Sigmoid colon (tissue), 7 donors: ENCODE data around the gene TMPRSS4. TPM values are rescaled to one million over a fixed set of nuclear protein-coding genes. Genes with fewer than 3 reads are reported as not detected.

ENCODE experiments used
- DNase-seq: peaks from one replicate; pipeline ENCODE4 v3.0.0-alpha.2; 2019
- H3K27ac ChIP-seq, 4 donors: fragments of 200-600 bp; sonication (generic); one replicate each; pipeline ENCODE4 v1.5.1; 2016 to 2019; ENCODE audit warnings: mild to moderate bottlenecking in 1 of 4
- H3K27me3 ChIP-seq, 3 donors: fragments of 200-600 bp; sonication (generic); one replicate each; pipeline ENCODE4 v1.5.1; 2019; ENCODE audit warnings: mild to moderate bottlenecking in 1 of 3
- H3K36me3 ChIP-seq, 4 donors: fragments of 200-600 bp; sonication (generic); one replicate each; pipeline ENCODE4 v1.5.1; 2016 to 2019
- H3K4me1 ChIP-seq, 4 donors: fragments of 200-600 bp; sonication (generic); one replicate each; pipeline ENCODE4 v1.5.1; 2017 to 2019
- H3K4me3 ChIP-seq, 4 donors: fragments of 200-600 bp; sonication (generic); one replicate each; pipeline ENCODE4 v1.5.1; 2017 to 2019; ENCODE audit warnings: mild to moderate bottlenecking in 2 of 4, moderate library complexity in 1 of 4
- H3K9me3 ChIP-seq, 4 donors: fragments of 200-600 bp in 3 of 4; sonication (generic) in 3 of 4; one replicate each; pipeline versions ENCODE4 v1.5.1 to v1.6.1; 2013 to 2019
- EP300 ChIP-seq, 4 donors: sonication (generic); formaldehyde crosslinking; IDR thresholded peaks; one replicate each; pipeline ENCODE4 v1.6.1; 2017; ENCODE audit warnings: antibody characterized with exemption in 4 of 4
- POLR2A ChIP-seq, 2 donors: fragments of 450-650 bp; IDR thresholded peaks; one replicate each; pipeline ENCODE4 v1.6.1; 2016; ENCODE audit warnings: antibody characterized with exemption in 2 of 2, mild to moderate bottlenecking in 2 of 2, moderate library complexity in 2 of 2
- POLR2AphosphoS5 ChIP-seq, 4 donors: sonication (generic); formaldehyde crosslinking; IDR thresholded peaks; one replicate each; pipeline ENCODE4 v1.6.1; 2017; ENCODE audit warnings: antibody characterized with exemption in 4 of 4
- WGBS, 2 donors: extraction: QIAGEN DNeasy Blood & Tissue Kit; methylation state at CpG; one replicate each; pipeline ENCODE4 v1.1.7; 2013; 5-methylcytosine and 5-hydroxymethylcytosine counted together
- intact Hi-C: fragments of 100-400 bp; cut with DNase I; formaldehyde crosslinking; loops from one replicate; pipeline ENCODE4 v1.15.1; 2023
- polyA plus RNA-seq, 3 donors: library from polyadenylated mRNA; stranded (reverse); fragments of 200-250 nt; gene quantifications; one replicate each; pipeline ENCODE4 v1.2.3, GENCODE V29; 2013
- total RNA-seq, 4 donors: library from RNA; depleted of rRNA; stranded (reverse); fragments of >200 nt; gene quantifications; one replicate each; pipeline ENCODE4 v1.1.0, GENCODE V29; 2016
- TF ChIP-seq, protein P1 (sequence below), 4 experiments: fragments of 450-650 bp in 3 of 4; fragments of 200-600 bp in 1 of 4; IDR thresholded peaks; one replicate each; pipeline ENCODE4 v1.5.1; 2016 to 2019; ENCODE audit warnings: antibody characterized with exemption in 4 of 4, mild to moderate bottlenecking in 3 of 4, moderate library complexity in 2 of 4
- donor health status: healthy with polysubstance abuse.
- donor health status: Bipolar disorder and iron deficiency.
- donor health status: healthy.

The TMPRSS4 gene
- total and polyA plus RNA-seq, 7 donors = 1.4 to 134 (median 84.6) TPM; not detected in 3

DNA sequence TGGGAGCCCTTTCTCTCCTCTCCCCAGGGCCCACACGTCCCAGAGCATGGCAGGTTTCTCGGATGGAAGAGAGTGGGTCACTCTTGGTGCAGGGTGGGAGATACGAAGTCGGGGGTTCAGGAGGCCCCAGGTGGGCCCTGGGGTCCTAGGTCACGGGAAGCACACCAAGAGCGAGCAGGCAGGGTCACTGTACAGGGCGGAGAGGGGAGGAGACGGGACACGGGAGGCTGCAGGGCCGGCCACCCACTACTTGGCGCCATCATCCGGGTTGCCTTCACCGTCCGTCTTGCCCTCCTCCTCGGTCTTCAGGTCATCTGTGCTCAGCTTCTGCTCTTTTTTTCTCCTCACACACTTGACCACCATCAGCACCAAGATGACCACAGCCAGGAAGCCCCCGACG is 89.8 kb downstream of the TMPRSS4 start:
- Histone ChIP-seq H3K9me3 (no peaks in the 10 kb centered on the region), H3K36me3 (no peaks in the 10 kb centered on the region), H3K4me3 (no peak overlapping the region), H3K4me1 (peaks cover 0 to 6% (median 4%) of the 10 kb centered on the region in 4 donors), H3K27ac (no peak overlapping the region), H3K27me3 (peaks cover 0 to 15% (median 0%) of the 10 kb centered on the region in 3 donors)
- no peak for DNase-seq
- intact Hi-C loops = no loop called here
- TF ChIP-seq EP300 (IDR thresholded peaks at IDR 0.05) (no peak), POLR2A (IDR thresholded peaks at IDR 0.05) (no peak), POLR2AphosphoS5 (IDR thresholded peaks at IDR 0.05) (no peak)
- TF ChIP-seq, protein P1, sequence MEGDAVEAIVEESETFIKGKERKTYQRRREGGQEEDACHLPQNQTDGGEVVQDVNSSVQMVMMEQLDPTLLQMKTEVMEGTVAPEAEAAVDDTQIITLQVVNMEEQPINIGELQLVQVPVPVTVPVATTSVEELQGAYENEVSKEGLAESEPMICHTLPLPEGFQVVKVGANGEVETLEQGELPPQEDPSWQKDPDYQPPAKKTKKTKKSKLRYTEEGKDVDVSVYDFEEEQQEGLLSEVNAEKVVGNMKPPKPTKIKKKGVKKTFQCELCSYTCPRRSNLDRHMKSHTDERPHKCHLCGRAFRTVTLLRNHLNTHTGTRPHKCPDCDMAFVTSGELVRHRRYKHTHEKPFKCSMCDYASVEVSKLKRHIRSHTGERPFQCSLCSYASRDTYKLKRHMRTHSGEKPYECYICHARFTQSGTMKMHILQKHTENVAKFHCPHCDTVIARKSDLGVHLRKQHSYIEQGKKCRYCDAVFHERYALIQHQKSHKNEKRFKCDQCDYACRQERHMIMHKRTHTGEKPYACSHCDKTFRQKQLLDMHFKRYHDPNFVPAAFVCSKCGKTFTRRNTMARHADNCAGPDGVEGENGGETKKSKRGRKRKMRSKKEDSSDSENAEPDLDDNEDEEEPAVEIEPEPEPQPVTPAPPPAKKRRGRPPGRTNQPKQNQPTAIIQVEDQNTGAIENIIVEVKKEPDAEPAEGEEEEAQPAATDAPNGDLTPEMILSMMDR (IDR thresholded peaks at IDR 0.05) = no peak
- WGBS, 2 donors = 86 to 87% methylated on average over 17 of the region's 17 CpGs

DNA sequence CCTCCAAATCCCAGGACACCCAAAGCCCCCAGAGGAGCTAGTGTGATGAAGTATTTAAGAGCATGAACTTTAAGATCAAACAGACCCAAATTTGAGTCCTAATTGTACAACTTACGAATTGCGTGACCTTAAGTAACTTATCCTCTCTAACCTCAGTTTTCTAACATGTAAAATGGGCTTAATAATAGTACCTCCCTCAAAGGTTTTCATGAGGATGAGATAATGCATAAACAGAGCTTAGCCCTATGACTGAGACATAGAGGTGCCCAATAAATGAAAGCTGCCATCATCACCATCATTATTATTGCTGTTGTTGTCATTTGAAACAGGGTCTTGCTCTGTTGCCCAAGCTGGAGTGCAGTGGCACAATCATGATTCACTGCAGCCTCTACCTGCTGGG is 90.4 kb downstream of the TMPRSS4 start:
- no peaks in the 10 kb centered on the region for H3K9me3 ChIP-seq
- WGBS, 2 donors = 93 to 96% methylated on average over 2 of the region's 2 CpGs
- no peak overlapping the region for H3K4me3 ChIP-seq
- intact Hi-C loops = no loop called here
- TF ChIP-seq POLR2AphosphoS5 (IDR thresholded peaks at IDR 0.05) = no peak
- TF ChIP-seq, protein P1 (IDR thresholded peaks at IDR 0.05) = no peak
- no peak for TF ChIP-seq EP300 (IDR thresholded peaks at IDR 0.05)
- TF ChIP-seq POLR2A (IDR thresholded peaks at IDR 0.05) = no peak
- no peak overlapping the region for H3K27ac ChIP-seq
- peaks cover 0 to 18% (median 0%) of the 10 kb centered on the region in 3 donors for H3K27me3 ChIP-seq
- peaks cover 0 to 10% (median 8%) of the 10 kb centered on the region in 4 donors for H3K4me1 ChIP-seq
- H3K36me3 ChIP-seq = no peaks in the 10 kb centered on the region
- no peak for DNase-seq

DNA sequence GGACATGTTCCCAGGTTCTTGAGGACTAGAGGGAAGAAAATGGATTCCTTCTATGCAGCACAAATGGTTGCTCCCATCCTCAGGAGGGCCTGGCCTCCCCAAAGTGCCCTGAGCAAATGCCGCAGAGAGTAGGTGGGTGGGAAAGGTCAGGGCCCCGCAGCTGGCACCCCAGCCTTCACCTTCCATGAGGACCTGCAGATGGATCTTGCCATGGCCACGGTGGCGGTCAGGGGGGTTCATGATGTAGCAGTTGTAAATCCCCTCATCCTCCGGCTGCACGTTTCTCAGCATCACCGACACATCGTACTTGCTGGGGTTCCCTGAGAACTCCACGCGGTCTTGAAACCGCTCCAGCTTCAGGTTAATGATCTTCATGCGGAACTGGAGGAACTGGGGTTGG is 91.0 kb downstream of the TMPRSS4 start:
- 72 to 85% methylated on average over 12 of the region's 12 CpGs for WGBS, 2 donors
- Histone ChIP-seq H3K27ac (no peak overlapping the region), H3K9me3 (no peaks in the 10 kb centered on the region), H3K27me3 (peaks cover 0 to 13% (median 0%) of the 10 kb centered on the region in 3 donors), H3K4me3 (no peak overlapping the region), H3K36me3 (no peaks in the 10 kb centered on the region), H3K4me1 (peaks cover 0 to 10% (median 8%) of the 10 kb centered on the region in 4 donors)
- intact Hi-C loops = no loop called here
- no peak for TF ChIP-seq POLR2AphosphoS5 (IDR thresholded peaks at IDR 0.05)
- no peak for DNase-seq

DNA sequence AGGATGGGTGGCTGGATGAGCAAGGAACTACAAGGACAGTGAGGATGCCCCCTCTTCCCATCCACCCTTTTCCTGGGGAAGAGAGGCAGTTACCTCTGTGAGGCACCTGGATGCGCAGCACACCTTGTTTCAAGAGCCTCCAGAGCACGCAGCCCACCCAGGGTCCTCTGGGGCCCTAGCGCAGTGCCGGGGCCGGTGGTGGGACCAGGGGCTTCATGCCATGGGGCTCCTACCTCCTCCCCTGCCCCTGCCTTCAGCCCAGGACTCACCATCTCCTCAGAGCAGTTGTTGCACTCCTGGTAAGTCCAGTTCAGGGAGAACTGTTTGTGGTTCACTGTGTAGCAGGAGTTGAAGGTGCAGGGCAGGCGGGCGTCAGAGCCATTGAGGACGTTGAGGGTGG is 91.4 kb downstream of the TMPRSS4 start:
- Histone ChIP-seq H3K9me3 (no peaks in the 10 kb centered on the region), H3K36me3 (no peaks in the 10 kb centered on the region), H3K4me3 (no peak overlapping the region), H3K27ac (no peak overlapping the region), H3K4me1 (peaks cover 0 to 10% (median 8%) of the 10 kb centered on the region in 4 donors), H3K27me3 (peaks cover 0 to 12% (median 0%) of the 10 kb centered on the region in 3 donors)
- intact Hi-C loops = no loop called here
- DNase-seq = no peak
- no peak for TF ChIP-seq POLR2A (IDR thresholded peaks at IDR 0.05)
- TF ChIP-seq, protein P1 (IDR thresholded peaks at IDR 0.05) = no peak
- TF ChIP-seq EP300 (IDR thresholded peaks at IDR 0.05) = no peak
- 76 to 85% methylated on average over 8 of the region's 8 CpGs for WGBS, 2 donors

DNA sequence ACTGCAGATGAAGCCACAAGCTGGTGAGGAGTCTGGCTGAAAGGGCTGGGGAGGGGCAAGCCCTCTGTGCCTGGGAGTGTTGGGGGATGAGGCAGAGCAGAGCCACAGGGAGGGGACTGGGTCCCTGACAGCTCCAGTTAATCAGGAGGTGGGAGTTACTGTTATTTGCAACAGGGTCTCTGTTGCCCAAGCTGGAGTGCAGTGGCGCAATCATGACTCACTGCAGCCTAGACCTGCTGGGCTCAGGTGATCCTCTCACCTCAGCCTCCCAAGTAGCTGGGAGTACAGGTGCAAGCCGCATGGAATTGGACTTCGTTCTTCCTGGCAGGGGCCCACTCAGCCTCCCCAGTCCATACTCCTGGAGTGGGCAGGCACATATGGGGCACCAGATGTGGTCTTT is 91.9 kb downstream of the TMPRSS4 start:
- Histone ChIP-seq H3K9me3 (no peaks in the 10 kb centered on the region), H3K4me3 (no peak overlapping the region), H3K27ac (no peak overlapping the region), H3K27me3 (peaks cover 0 to 12% (median 0%) of the 10 kb centered on the region in 3 donors), H3K4me1 (peaks cover 0 to 10% (median 8%) of the 10 kb centered on the region in 4 donors), H3K36me3 (no peaks in the 10 kb centered on the region)
- WGBS, 2 donors = 33 to 78% methylated on average over 3 of the region's 3 CpGs
- intact Hi-C loops = no loop called here
- DNase-seq = no peak
- no peak for TF ChIP-seq POLR2AphosphoS5 (IDR thresholded peaks at IDR 0.05)
